H1 (cell line): ENCODE data around the gene PALD1. TPM values are rescaled to one million over a fixed set of nuclear protein-coding genes. Genes with fewer than 3 reads are reported as not detected.

Source experiments
- BACH1 ChIP-seq: IDR thresholded peaks from 2 replicates; pipeline ENCODE4 v1.6.1; 2012; ENCODE audit warnings: low read length, improper control_type of control experiment
- CBX8 ChIP-seq: fragments of 300-800, 300-1000 bp; sonication (generic); IDR thresholded peaks from 2 replicates; pipeline ENCODE4 v1.7.1; 2016; ENCODE audit warnings: low read depth, low read length, borderline replicate concordance
- CHD2 ChIP-seq: IDR thresholded peaks from 2 replicates; pipeline ENCODE4 v1.6.1; 2012; ENCODE audit warnings: low read length, improper control_type of control experiment
- POLR2AphosphoS5 ChIP-seq: IDR thresholded peaks from 2 replicates; pipeline ENCODE4 v1.6.1; 2011; ENCODE audit warnings: low read depth, low read length
- RFX5 ChIP-seq: IDR thresholded peaks from 2 replicates; pipeline ENCODE4 v1.6.1; 2011; ENCODE audit warnings: low read depth, low read length, improper control_type of control experiment, borderline replicate concordance
- SIN3A ChIP-seq, 2 experiments: IDR thresholded peaks in 1 of 2; conservative IDR thresholded peaks in 1 of 2; 2 replicates each; pipeline ENCODE4 v1.6.1; 2011 to 2012; ENCODE audit warnings: low read length in 2 of 2, improper control_type of control experiment in 1 of 2, low read depth in 1 of 2, mild to moderate bottlenecking in 1 of 2
- SP1 ChIP-seq: IDR thresholded peaks from 2 replicates; pipeline ENCODE4 v1.6.1; 2011; ENCODE audit warnings: low read depth, low read length
- TAF1 ChIP-seq: IDR thresholded peaks from 2 replicates; pipeline ENCODE4 v1.6.1; 2011; ENCODE audit warnings: mild to moderate bottlenecking, low read depth, low read length
- YY1 ChIP-seq: IDR thresholded peaks from 2 replicates; pipeline ENCODE4 v1.6.1; 2011; ENCODE audit warnings: low read depth, mild to moderate bottlenecking, low read length
- polyA plus RNA-seq, 7 experiments: library from polyadenylated mRNA; depleted of rRNA in 3 of 7; stranded (reverse) in 5 of 7; unstranded in 2 of 7; fragments of >200 nt in 5 of 7; fragments of 200-250 nt in 2 of 7; gene quantifications; 1 replicate in 5 of 7; 2 replicates in 1 of 7; 4 replicates in 1 of 7; pipeline versions ENCODE4 v1.2.1 to v1.2.3, GENCODE V29; 2011 to 2013; ENCODE audit warnings: missing spikeins in 2 of 7, mixed read lengths in 2 of 7
- total RNA-seq: library from RNA; stranded (reverse); fragmentation: NEBNext Ultra II Directional; extraction: Animal tissue kit (Norgen Biotek cat#: 25700); gene quantifications from 2 replicates; pipeline ENCODE4 v1.2.1, GENCODE V29; 2021
- TF ChIP-seq, protein P1 (sequence below): fragments of 300-600 bp; sonication (generic); IDR thresholded peaks from 2 replicates; pipeline ENCODE4 v1.7.1; 2012; ENCODE audit warnings: low read length, moderate library complexity, mild to moderate bottlenecking, inconsistent platforms; ENCODE audit not compliant: insufficient replicate concordance
- TF ChIP-seq, protein P2 (sequence below): IDR thresholded peaks from 2 replicates; pipeline ENCODE4 v1.6.1; 2012; ENCODE audit warnings: inconsistent platforms

PALD1 gene
- total and polyA plus RNA-seq, 2 of the 8 experiments (the other 6 are each of a cell fraction or from before 2014, with no cell fraction given): 13.3 to 32.8 TPM

DNA sequence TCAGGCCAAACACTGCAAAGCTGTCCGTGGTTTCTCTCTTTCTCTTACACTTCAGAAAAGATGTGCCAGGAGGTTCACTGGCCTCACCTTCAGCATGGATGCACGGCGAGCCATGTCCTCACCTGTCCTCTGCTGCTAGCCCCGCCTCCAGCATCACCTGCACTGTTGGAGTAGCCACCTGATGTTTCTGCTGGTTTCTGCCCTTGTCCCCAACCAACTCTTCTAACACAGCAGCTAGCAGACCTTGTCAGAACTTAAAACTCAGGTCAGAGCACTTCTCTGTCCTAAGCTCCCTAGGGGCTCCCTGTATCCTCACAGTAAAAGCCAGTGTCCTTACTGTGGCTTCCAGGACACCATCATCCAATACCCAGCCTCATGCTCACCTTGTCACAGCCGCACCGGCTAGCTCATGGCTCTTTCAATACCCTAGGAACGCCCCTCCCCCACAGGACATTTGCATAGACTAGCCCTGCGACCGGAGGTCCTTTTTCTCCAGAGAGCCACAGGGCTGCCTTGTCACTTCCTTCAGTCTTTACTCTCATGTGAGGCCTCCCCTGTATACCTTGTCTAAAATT lies 15.2 kb downstream of the PALD1 start (continued):
- TF ChIP-seq, protein P1, sequence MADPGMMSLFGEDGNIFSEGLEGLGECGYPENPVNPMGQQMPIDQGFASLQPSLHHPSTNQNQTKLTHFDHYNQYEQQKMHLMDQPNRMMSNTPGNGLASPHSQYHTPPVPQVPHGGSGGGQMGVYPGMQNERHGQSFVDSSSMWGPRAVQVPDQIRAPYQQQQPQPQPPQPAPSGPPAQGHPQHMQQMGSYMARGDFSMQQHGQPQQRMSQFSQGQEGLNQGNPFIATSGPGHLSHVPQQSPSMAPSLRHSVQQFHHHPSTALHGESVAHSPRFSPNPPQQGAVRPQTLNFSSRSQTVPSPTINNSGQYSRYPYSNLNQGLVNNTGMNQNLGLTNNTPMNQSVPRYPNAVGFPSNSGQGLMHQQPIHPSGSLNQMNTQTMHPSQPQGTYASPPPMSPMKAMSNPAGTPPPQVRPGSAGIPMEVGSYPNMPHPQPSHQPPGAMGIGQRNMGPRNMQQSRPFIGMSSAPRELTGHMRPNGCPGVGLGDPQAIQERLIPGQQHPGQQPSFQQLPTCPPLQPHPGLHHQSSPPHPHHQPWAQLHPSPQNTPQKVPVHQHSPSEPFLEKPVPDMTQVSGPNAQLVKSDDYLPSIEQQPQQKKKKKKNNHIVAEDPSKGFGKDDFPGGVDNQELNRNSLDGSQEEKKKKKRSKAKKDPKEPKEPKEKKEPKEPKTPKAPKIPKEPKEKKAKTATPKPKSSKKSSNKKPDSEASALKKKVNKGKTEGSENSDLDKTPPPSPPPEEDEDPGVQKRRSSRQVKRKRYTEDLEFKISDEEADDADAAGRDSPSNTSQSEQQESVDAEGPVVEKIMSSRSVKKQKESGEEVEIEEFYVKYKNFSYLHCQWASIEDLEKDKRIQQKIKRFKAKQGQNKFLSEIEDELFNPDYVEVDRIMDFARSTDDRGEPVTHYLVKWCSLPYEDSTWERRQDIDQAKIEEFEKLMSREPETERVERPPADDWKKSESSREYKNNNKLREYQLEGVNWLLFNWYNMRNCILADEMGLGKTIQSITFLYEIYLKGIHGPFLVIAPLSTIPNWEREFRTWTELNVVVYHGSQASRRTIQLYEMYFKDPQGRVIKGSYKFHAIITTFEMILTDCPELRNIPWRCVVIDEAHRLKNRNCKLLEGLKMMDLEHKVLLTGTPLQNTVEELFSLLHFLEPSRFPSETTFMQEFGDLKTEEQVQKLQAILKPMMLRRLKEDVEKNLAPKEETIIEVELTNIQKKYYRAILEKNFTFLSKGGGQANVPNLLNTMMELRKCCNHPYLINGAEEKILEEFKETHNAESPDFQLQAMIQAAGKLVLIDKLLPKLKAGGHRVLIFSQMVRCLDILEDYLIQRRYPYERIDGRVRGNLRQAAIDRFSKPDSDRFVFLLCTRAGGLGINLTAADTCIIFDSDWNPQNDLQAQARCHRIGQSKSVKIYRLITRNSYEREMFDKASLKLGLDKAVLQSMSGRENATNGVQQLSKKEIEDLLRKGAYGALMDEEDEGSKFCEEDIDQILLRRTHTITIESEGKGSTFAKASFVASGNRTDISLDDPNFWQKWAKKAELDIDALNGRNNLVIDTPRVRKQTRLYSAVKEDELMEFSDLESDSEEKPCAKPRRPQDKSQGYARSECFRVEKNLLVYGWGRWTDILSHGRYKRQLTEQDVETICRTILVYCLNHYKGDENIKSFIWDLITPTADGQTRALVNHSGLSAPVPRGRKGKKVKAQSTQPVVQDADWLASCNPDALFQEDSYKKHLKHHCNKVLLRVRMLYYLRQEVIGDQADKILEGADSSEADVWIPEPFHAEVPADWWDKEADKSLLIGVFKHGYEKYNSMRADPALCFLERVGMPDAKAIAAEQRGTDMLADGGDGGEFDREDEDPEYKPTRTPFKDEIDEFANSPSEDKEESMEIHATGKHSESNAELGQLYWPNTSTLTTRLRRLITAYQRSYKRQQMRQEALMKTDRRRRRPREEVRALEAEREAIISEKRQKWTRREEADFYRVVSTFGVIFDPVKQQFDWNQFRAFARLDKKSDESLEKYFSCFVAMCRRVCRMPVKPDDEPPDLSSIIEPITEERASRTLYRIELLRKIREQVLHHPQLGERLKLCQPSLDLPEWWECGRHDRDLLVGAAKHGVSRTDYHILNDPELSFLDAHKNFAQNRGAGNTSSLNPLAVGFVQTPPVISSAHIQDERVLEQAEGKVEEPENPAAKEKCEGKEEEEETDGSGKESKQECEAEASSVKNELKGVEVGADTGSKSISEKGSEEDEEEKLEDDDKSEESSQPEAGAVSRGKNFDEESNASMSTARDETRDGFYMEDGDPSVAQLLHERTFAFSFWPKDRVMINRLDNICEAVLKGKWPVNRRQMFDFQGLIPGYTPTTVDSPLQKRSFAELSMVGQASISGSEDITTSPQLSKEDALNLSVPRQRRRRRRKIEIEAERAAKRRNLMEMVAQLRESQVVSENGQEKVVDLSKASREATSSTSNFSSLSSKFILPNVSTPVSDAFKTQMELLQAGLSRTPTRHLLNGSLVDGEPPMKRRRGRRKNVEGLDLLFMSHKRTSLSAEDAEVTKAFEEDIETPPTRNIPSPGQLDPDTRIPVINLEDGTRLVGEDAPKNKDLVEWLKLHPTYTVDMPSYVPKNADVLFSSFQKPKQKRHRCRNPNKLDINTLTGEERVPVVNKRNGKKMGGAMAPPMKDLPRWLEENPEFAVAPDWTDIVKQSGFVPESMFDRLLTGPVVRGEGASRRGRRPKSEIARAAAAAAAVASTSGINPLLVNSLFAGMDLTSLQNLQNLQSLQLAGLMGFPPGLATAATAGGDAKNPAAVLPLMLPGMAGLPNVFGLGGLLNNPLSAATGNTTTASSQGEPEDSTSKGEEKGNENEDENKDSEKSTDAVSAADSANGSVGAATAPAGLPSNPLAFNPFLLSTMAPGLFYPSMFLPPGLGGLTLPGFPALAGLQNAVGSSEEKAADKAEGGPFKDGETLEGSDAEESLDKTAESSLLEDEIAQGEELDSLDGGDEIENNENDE: no peak
- TF ChIP-seq SIN3A (conservative IDR thresholded peaks at IDR 0.05 in 1 of 2, IDR thresholded peaks at IDR 0.05 in 1 of 2; ENCODE audit: low read depth in 1 of 2, low read length in 2 of 2) (no peak), BACH1 (no peak), POLR2AphosphoS5 (no peak), RFX5 (no peak), CHD2 (no peak), YY1 (0 out of 2 replicates have a peak, but pooled peaks have one; percentile 25), SP1 (peak; percentile 81), CBX8 (no peak), TAF1 (0 out of 2 replicates have a peak, but pooled peaks have one; percentile 16)
- TF ChIP-seq, protein P2, sequence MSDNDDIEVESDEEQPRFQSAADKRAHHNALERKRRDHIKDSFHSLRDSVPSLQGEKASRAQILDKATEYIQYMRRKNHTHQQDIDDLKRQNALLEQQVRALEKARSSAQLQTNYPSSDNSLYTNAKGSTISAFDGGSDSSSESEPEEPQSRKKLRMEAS: peak; percentile 77; the same call in 1 of the 2 replicates
